A549 treated with RU486 at 1 μM for 4 hours (cell line): ENCODE data around the gene GOLGA6L9. TPM values are rescaled to one million over a fixed set of nuclear protein-coding genes. Genes with fewer than 3 reads are reported as not detected.

Experiments
- total RNA-seq: library from RNA; stranded (reverse); fragments of 200-300 nt; extraction: Qiagen RNA extraction; gene quantifications from 5 replicates; pipeline ENCODE4 v1.2.3, GENCODE V29; 2022; ENCODE audit warnings: low read depth

The GOLGA6L9 gene, protein sequence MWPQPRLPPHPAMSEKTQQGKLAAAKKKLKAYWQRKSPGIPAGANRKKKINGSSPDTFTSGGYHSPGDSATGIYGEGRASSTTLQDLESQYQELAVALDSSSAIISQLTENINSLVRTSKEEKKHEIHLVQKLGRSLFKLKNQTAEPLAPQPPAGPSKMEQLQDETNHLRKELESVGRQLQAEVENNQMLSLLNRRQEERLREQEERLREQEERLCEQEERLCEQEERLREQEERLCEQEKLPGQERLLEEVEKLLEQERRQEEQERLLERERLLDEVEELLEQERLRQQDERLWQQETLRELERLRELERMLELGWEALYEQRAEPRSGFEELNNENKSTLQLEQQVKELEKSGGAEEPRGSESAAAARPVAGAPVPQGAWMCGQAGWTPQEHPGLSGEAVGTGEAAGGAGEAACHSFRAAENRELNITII
- 2.3 to 3.1 TPM (median 3.0 TPM) in 5 replicates for total RNA-seq

DNA sequence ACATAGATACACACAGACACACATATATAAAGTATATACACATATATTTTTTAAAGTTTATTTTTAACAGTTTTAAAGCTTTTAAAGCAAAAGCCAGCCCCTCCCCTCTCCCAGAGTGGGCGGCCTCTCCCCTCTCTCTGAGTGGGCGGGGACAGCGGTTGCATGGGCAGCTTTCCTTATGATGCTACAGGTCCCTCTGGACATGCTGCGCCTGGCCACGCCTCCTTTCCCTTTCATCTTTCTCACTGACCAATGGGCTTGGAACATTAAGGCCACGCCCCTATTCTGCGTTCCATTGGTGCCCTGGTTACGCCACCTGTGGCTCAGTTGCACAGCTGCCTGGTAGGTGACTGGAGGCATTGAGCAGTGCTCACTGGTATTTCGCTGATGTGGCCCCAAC is at the start of gene GOLGA6L9:
Gene GOLGA6L9 (plus strand): TSS at position 124 of the 400 bp plus-strand sequence. CDS start 264 bp downstream, at position 388.

Other genes starting within 250 kb of the GOLGA6L9 start
- 22.2 to 27.2 TPM (median 23.7 TPM) in 5 replicates for gene EFL1, start 167.1 kb upstream of the GOLGA6L9 start, total RNA-seq
- gene SAXO2, start 167.0 kb upstream of the GOLGA6L9 start, total RNA-seq: 1.9 to 3.4 TPM (median 2.6 TPM) in 5 replicates
- 0.38 to 0.71 TPM (median 0.59 TPM) in 5 replicates for gene GOLGA6L10, start 80.3 kb upstream of the GOLGA6L9 start, total RNA-seq
- gene RPS17, start 110.6 kb downstream of the GOLGA6L9 start, total RNA-seq: 3,969 to 4,458 TPM (median 4,149 TPM) in 5 replicates
- 2.4 to 4.4 TPM (median 3.1 TPM) in 5 replicates for gene CPEB1, start 217.5 kb downstream of the GOLGA6L9 start, total RNA-seq